GM19023 (cell line): ENCODE data around the gene CDH9.

Source experiments
- ATAC-seq: cut with Tn5 transposase; IDR thresholded peaks from one replicate; pipeline ENCODE4 v1.9.1; 2021; ENCODE audit warnings: mild to moderate bottlenecking, moderate library complexity; ENCODE audit not compliant: unreplicated experiment

Gene CDH9, protein sequence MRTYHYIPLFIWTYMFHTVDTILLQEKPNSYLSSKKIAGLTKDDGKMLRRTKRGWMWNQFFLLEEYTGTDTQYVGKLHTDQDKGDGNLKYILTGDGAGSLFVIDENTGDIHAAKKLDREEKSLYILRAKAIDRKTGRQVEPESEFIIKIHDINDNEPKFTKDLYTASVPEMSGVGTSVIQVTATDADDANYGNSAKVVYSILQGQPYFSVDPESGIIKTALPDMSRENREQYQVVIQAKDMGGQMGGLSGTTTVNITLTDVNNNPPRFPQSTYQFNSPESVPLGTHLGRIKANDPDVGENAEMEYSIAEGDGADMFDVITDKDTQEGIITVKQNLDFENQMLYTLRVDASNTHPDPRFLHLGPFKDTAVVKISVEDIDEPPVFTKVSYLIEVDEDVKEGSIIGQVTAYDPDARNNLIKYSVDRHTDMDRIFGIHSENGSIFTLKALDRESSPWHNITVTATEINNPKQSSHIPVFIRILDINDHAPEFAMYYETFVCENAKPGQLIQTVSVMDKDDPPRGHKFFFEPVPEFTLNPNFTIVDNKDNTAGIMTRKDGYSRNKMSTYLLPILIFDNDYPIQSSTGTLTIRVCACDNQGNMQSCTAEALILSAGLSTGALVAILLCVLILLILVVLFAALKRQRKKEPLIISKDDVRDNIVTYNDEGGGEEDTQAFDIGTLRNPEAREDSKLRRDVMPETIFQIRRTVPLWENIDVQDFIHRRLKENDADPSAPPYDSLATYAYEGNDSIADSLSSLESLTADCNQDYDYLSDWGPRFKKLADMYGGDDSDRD

DNA sequence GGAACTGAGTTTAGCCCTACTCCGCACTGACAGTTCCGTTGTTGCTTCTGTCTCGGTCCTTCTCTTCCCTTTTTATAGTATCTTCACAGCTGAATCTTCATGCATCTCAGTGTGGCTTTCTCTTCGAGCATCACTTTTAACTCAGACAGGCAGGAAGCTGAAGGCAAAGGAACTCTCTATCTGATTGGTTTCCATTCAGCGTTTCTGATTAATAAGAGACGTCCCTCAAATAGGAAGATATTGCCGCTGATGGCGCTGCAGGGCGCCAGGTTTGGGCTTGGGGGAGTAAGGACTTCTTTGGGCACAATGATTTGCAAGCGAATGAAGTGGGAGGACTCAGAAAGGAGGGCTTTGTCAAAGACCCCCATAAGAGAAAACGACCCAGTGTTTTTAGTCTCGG is at the start of gene CDH9:
TSS of gene CDH9 (minus strand) at position 111 of the 400 bp plus-strand sequence. CDS start 50,253 bp downstream, outside the sequence.
- ATAC-seq: no peak

DNA sequence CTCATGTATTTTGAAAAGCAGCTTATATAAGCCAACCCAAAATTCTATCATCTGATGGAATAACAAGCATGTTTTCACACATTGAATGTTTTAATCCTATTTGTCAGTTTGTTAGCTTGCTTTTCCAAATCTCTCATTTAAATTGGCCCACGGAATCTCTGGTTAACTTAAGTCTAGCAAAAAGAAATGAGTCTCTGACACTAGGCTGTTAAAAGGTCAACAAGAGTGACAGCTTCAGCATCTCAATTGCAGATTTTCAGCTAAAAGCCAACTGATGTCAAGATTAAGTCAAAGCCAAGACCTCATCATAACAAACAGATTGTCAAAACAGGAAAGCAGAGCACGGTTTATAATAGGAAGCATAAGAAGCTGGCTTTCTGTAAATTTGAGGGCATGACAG is 49.4 kb upstream of the CDH9 start:
- ATAC-seq: no peak

DNA sequence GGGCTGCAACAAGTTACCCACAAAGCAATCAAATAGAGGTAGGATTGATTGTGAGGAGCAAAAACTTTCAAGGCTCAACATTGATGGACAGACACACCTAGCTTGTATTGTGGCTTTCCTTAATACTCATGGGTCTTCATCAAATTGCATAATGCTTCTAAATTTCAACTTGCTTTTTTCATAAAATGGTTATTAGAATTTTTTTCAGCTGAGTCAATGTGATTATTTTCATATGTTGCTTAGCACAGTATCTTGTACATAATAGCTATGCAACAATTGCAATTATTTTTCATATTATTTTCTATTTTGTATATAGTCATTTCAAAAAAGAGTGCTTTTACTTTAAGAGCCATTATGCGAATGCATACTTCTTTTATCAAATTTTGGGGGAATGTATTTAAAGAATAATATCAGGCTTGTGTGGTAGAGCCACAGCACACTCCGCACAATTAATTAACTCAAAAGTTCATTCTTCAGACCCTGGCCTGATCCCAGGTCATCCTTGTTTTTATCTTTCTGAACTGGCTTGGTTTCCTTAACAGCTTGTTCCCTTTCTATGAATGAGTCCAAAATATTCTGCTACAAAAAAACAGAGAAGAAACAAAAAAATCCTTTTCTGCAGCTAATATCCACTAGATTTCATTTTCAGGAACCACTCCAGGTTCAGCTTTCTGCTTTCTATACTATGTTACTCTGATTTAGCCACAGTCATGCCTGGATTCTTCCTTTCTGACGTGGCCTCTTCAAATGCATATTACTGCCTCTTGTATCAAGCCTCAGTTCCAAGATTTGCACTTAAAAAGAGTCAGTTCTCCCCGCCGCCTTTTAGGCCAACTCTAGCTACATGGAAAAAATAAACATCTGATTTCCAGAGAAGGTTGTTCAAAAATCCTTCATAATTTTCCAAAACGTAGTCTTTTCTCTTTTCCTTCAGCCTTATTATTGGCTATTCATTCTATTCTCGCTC is 45.3 kb upstream of the CDH9 start:
- no peak for ATAC-seq

DNA sequence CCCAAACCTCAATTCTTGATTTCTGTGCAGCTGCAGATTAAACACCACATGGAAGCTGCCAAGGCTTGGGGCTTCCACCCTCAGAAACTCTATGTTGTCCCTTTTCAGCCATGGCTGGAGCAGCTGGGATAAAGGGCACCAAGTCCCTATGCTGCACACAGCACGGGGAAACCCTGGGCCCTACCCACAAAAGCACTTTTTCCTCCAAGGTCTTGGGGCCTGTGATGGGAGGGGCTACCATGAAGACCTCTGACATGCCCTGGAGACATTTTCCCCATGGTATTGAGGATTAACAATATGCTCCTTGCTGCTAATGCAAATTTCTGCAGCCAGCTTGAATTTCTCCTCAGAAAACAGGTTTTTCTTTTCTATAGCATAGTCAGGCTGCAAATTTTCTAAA is 41.8 kb upstream of the CDH9 start:
- ATAC-seq: no peak

DNA sequence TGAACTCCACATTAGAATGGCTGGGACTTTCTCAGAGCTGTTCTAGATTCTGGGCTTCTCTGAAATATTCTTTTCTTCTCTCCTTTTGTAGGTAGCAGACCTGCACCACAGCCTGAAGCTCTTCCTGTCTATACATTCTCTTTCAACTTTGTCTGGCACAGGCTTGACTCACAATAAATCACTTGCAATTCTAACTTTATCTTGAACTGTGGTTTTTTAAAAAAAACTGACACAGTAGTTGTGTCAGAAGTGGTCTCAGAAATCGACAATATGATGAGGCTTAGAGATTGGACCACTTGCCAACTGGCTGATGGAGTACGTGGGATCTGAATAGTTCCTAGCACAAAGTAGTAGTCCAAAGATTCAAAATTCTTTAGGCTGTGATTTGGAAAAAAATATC is 24.1 kb upstream of the CDH9 start:
- ATAC-seq: no peak

DNA sequence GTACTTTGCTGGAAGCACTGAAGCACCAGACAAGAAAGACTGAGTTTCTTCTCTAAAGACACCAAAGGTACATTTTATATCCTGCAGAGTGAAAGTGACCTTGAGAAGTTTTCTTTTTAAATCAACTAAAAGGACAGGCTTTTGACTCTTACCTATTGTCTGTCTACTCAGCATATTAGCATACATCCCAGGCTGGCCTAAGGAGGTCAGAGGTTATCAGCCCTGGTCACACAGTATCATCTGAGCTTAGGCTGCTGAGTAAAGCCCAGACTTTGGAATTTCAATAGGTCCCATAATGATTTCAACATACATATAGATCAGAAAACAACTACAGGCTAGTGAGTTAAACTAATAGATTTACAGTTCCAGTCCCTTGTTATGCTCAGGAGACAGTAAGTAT is 10.1 kb upstream of the CDH9 start:
- ATAC-seq: no peak

DNA sequence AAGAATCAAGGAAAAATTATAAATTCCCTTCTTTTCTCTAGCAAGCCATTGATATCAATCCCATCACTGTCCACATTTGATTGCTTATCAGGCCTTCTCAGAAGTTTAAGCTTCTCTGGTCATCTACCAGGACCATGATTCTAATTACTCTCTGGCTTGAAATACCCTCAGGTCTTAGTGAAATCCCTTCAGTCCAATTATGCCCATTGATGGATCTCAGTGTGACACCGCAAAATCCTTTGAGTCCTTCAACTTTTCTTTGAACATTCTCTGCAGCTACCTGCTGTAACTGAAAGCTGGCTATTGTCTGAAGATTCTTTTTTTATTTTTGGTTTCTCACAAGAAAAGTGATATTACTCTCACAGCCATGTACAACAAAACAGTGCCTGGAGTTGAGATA is 3.0 kb upstream of the CDH9 start:
- no peak for ATAC-seq

DNA sequence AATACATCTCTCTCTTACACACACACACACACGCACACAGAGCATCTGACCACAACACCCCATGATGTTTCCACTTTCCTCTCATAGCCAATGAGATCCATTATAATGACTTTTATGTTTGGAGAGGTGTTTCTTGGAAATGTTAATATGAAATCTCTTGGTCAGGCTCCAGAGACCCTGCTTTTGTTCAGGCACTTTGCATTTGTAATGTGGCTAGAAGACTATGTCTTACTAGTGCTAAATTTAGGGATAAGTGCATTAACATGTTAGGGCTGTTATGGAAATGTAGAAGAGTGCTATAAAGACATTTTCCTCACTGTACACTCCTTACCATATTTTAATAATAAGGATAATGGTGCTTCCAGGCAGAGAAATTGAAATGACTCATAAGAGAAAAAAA is 3.8 kb downstream of the CDH9 start:
- ATAC-seq: no peak

DNA sequence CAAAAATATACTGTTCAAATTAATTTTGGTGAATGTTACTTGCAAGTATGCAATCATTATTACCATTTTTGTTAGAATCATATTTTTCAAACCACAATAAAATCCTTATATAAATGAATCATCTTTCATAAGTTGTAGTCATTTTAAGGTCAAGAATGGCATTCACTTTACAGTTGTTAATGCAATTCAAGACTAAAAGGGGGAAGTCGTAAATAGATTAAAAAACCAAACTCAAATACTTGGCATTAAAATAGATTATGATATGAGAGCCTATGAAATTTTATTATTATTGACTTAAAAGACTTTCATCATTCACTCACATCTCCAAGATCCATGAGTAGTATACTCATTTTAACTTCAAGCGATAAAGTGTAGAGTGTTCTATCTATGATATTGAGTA is 11.6 kb downstream of the CDH9 start:
- ATAC-seq: no peak

DNA sequence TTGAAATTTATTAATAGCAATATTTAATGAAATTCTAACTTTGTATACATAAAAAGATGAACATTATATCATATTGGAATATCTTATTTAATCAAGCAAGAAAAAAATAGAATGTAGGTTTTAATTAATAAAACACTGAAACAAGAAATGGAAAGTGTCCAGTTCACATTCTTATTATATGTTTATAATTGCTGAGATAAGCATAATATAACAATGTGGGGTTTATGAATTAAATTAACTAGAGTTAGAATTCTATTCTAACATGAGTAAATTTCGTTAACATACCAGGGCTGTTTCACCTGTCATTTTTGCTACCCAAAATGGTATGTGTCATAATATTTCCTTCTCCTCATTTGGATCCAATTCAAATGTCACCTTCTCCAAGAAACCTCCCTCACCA is 12.3 kb downstream of the CDH9 start:
- ATAC-seq: no peak

DNA sequence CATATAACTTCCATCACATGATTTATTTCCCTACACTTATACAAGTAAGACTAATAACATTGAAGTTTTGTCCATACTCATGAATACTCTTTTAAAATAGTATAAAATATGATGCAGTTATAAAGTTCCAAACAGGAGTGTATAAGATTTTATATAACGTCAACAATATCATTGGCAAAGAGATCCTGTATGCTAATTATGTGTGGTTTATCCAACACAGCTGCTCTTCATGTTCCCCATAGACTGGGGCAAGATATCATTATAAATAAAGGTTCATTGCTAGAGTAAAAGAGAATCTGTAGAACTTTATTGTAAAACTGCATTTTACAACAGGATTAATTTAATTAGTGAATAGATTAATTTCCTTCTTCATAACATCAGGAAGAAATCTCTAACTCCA is 16.9 kb downstream of the CDH9 start:
- no peak for ATAC-seq

DNA sequence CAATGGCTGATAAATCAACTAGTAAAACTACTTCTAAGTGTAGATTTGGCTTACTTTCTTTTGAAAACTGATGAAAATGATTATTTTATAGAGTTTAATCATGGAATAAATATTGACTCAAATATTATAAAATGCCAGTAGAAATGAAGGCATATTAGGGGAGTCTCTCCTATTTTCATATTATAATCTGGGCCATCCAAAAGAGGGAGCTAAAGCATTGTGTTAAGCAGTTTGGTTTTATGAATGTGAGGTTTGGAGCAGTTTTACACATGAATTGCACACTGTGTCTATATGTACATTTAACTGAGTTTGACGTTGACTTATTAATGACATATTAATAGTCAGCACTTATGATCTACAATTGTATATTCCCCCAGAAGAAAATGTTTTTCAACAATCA is 17.4 kb downstream of the CDH9 start:
- ATAC-seq: no peak

DNA sequence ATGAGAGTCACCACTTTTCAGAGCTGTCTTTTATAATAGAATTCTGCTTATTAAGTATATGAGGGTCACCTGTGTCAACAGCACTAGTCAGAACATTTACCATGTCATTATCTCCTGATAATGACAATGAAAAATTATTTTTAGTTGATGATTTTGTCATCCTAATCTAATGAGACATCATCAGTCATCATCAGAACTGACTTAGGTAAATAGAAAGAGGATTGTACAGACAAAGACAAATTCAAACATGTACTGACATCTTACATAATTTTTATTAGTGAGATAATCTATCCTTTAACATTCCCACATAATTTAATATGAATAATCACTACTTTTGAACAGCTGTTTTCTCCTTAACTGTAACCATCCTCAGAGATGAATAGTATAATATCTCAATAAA is 22.6 kb downstream of the CDH9 start:
- no peak for ATAC-seq

DNA sequence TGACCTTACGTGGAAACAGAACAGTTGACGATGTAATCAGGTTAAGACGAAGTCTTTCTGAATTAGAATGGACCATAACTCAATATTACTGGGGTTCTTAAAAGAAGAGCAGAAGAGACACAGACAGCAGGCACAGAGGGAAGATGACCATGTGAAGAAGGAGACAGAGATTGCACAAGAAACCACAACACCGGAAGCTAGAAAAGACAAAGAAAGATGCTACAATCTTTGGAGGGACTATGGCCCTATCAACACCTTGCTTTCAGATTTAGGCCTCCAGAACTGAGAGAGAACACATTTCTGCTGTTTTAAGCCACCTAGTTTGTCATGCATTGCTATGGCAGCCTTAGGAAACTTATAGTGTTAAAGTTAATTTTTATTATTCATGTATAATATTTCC is 27.1 kb downstream of the CDH9 start:
- no peak for ATAC-seq

DNA sequence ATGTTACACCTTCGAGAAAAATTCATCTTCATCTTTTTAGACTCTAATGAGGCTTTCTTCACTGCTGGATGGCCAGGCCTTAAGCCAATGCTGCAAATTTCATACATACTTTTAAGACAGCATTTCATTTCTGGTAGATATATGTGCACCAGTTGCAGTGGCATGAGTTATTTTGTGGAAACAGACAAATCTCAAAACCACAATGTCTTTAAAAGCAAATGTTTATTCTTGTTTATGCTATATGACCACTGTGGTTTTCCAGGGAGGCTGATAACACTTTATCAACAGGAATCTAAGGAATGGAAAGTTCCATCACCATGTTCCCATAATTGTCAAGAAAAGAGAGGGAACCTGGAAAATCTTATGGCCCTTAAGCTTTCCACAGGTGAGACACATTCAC is 27.7 kb downstream of the CDH9 start:
- ATAC-seq: no peak

DNA sequence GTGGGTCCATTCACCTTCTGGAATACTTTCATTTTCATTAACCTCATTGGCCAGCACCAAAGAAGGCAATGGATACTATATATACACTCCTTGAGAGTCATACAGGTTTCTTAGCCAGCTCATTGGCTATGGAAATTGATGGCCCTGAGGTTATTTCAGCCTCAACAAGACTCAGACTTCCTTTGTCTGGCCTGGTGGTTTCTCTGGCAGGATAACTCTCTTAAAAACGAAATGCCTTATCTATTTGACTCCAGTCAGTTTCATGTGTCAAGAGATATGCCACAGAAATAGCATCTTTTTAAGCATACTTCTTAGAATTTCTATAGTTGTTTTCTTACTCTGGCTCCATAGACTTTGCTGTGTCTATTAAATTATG is 28.9 kb downstream of the CDH9 start:
- no peak for ATAC-seq

DNA sequence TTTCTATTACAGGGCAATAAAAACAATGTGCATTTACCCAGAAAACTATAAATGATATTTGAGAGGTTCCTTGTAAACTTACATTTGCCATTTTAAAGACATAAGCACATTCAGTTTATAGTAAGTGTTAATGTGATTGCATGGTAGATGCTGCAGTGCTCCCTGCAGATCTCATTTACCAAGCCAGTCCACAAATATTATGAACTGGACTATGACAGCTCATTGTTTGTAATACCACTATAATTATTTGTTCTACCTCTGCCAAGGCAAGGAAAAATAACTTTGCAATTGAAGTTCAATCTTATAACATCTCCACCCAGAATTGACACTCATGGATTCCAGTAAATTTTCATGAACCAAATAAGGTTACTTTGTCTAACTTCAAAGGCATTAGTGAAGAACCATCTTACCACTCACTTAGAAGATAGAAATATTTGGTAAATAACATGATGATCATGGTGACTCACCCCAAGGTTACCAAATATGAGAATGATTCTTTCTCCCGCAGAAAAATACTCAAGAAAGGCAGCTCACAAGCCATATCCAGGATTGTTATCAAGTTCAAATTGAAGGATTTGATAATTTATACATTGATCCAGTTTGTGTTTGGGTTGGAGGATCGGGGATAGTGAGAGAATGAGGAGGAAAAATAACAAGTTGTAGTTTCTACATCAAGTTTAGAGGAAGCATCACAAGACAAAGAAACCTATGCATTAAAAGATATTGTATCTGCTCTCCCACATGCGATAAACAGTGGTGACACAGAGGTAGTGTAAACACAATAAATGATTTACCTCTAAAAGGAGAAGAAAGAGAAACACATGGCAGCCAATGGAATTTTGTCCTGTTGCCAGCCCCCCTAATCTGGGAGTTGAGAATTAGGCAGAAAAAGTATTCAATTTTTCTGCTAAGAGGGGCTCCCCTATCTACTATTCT is 29.5 kb downstream of the CDH9 start:
- no peak for ATAC-seq

DNA sequence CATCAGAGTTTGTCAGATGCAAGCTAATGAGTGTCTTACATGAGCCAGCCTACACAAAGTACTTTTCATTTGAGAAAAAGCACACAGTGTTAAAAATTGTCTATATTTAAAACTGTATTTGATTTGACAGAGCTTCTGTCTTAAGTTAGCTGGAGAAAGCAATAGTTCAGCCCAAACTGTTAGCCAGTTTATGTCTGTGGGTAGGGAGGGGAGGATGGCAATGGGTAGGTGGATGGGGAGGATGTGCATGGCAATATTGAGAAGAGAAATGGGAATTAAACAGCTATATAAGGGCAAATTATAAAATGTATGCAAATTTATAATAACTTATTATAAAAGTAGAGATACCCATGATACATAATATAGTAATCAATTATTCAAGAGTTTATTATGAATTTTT is 31.3 kb downstream of the CDH9 start:
- ATAC-seq: no peak

DNA sequence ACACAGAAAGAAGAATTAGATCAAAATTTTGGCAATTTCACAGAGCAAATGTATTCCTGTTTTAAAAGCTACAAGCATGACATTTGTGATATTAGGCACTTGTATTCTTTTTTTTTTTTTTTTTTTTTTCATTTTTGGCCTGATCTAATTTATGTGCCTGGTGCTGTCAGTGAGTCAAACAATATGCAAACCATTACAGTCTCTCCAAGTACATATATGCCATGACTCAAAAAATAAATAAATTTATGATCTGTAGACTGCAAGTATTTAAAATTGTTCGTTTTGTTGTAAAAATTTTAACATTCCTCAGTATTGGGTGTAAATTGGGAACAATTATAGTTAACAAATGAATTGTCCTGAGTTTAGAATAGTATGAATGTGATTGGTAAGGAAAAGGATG is 51.4 kb downstream of the CDH9 start:
- ATAC-seq: no peak

DNA sequence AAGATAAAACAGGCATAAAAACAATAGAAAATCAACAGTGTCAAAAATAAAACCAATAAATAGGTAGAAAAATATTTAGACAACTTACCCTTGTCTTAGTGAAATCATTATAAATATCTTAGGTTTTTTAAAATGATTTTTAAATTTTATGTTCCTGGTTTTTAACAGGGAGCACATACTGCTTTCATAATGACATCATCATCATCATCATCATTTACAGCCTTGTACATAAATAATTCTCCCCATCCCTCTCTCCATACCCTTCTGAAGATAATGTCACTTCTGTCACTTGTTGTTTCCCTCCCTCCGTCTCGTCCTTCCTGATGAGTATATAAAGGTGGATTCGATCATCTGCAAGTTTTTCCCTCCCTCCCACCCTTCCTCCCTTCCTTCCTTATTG is 56.6 kb downstream of the CDH9 start:
- ATAC-seq: no peak
